HCEC 1CT (cell line): ENCODE data around the gene ME1.
"Not testable (repeated sequence)": the region's sequence is repeated elsewhere in the genome, so short reads cannot be mapped to it uniquely, and the experiment has no call there.

Experiments used
- DNase-seq: peaks from one replicate; pipeline ENCODE4 v3.0.0-alpha.2; 2017

Gene ME1

GRCh38 chr6:83430611-83431544, at the start of gene ME1:
TSS of gene ME1 (minus strand) at chr6:83431051. CDS start at chr6:83430954, 97 bp downstream.
- peak; percentile 88 for DNase-seq

- no peak for DNase-seq
Observed at GRCh38 chr6:83480470-83480869, 49.6 kb upstream of the ME1 start.

GRCh38 chr6:83479389-83479788, 48.5 kb upstream of the ME1 start:
- DNase-seq = no peak

GRCh38 chr6:83476971-83477370, 46.1 kb upstream of the ME1 start:
- DNase-seq = no peak

GRCh38 chr6:83474309-83474708, 43.5 kb upstream of the ME1 start:
- no peak for DNase-seq

GRCh38 chr6:83472767-83473166, 41.9 kb upstream of the ME1 start:
- DNase-seq = no peak

- DNase-seq = no peak
Observed at GRCh38 chr6:83470587-83470986, 39.7 kb upstream of the ME1 start.

- no peak for DNase-seq
Observed at GRCh38 chr6:83470001-83470400, 39.1 kb upstream of the ME1 start.

GRCh38 chr6:83467620-83468036, 36.8 kb upstream of the ME1 start:
- DNase-seq = no peak

- no peak for DNase-seq
Observed at GRCh38 chr6:83466328-83466727, 35.5 kb upstream of the ME1 start.

GRCh38 chr6:83464381-83465140, 33.7 kb upstream of the ME1 start:
- DNase-seq = no peak

GRCh38 chr6:83463886-83464285, 33.0 kb upstream of the ME1 start:
- peak; percentile 51 for DNase-seq

- no peak for DNase-seq
Observed at GRCh38 chr6:83462524-83462923, 31.7 kb upstream of the ME1 start.

GRCh38 chr6:83461438-83461837, 30.6 kb upstream of the ME1 start:
- DNase-seq = peak; percentile 35

- DNase-seq = no peak
Observed at GRCh38 chr6:83459663-83460062, 28.8 kb upstream of the ME1 start.

GRCh38 chr6:83450015-83450414, 19.2 kb upstream of the ME1 start:
- DNase-seq = not testable (repeated sequence)

- not testable (repeated sequence) for DNase-seq
Observed at GRCh38 chr6:83444086-83444699, 13.3 kb upstream of the ME1 start.

GRCh38 chr6:83443516-83443915, 12.7 kb upstream of the ME1 start:
- DNase-seq = no peak

- no peak for DNase-seq
Observed at GRCh38 chr6:83442752-83443151, 11.9 kb upstream of the ME1 start.

- DNase-seq = no peak
Observed at GRCh38 chr6:83439201-83439600, 8.3 kb upstream of the ME1 start.

- no peak for DNase-seq
Observed at GRCh38 chr6:83436674-83437073, 5.8 kb upstream of the ME1 start.

GRCh38 chr6:83433177-83433576, 2.3 kb upstream of the ME1 start:
- no peak for DNase-seq

GRCh38 chr6:83432636-83433035, 1.8 kb upstream of the ME1 start:
- no peak for DNase-seq
